Suprapubic skin (tissue), 4 donors: ENCODE data around the gene CLSTN3. TPM values are rescaled to one million over a fixed set of nuclear protein-coding genes. Genes with fewer than 3 reads are reported as not detected.

Experiments
- DNase-seq, 2 donors: peaks; one replicate each; pipeline ENCODE4 v3.0.0-alpha.2; 2019; ENCODE audit warnings: low spot score in 2 of 2
- H3K27ac ChIP-seq: fragments of 200-600 bp; sonication (generic); one replicate; pipeline ENCODE4 v1.5.1; 2019
- H3K27me3 ChIP-seq: fragments of 200-600 bp; sonication (generic); one replicate; pipeline ENCODE4 v1.5.1; 2019
- H3K36me3 ChIP-seq: fragments of 200-600 bp; sonication (generic); one replicate; pipeline ENCODE4 v1.5.1; 2019
- H3K4me1 ChIP-seq: fragments of 200-600 bp; sonication (generic); one replicate; pipeline ENCODE4 v1.5.1; 2019
- H3K4me3 ChIP-seq: fragments of 200-600 bp; sonication (generic); one replicate; pipeline ENCODE4 v1.5.1; 2019; ENCODE audit warnings: mild to moderate bottlenecking
- H3K9me3 ChIP-seq: fragments of 200-600 bp; sonication (generic); one replicate; pipeline ENCODE4 v1.5.1; 2019
- EP300 ChIP-seq: sonication (generic); formaldehyde crosslinking; IDR thresholded peaks from one replicate; pipeline ENCODE4 v1.6.1; 2017; ENCODE audit warnings: antibody characterized with exemption
- POLR2A ChIP-seq, 2 donors: fragments of 450-650 bp; IDR thresholded peaks; one replicate each; pipeline ENCODE4 v1.6.1; 2017; ENCODE audit warnings: antibody characterized with exemption in 2 of 2, mild to moderate bottlenecking in 2 of 2, moderate library complexity in 2 of 2
- POLR2AphosphoS5 ChIP-seq, 3 donors: sonication (generic); formaldehyde crosslinking; IDR thresholded peaks; one replicate each; pipeline ENCODE4 v1.6.1; 2017; ENCODE audit warnings: antibody characterized with exemption in 3 of 3
- WGBS: methylation state at CpG from one replicate; pipeline ENCODE4 v1.1.5; 2018; 5-methylcytosine and 5-hydroxymethylcytosine counted together
- total RNA-seq, 4 donors: library from RNA; depleted of rRNA; stranded (reverse); fragments of >200 nt; gene quantifications; one replicate each; pipeline ENCODE4 v1.1.0, GENCODE V29; 2016
- TF ChIP-seq, protein P1 (sequence below), 2 donors: fragments of 200-600 bp in 1 of 2; fragments of 450-650 bp in 1 of 2; sonication (generic) in 1 of 2; IDR thresholded peaks; one replicate each; pipeline ENCODE4 v1.5.1; 2016 to 2019; ENCODE audit warnings: antibody characterized with exemption in 2 of 2, mild to moderate bottlenecking in 1 of 2, moderate library complexity in 1 of 2

The CLSTN3 gene
- total RNA-seq, 4 donors from 2014 or later, result 29.9 to 69.8 (median 39.1) TPM

DNA sequence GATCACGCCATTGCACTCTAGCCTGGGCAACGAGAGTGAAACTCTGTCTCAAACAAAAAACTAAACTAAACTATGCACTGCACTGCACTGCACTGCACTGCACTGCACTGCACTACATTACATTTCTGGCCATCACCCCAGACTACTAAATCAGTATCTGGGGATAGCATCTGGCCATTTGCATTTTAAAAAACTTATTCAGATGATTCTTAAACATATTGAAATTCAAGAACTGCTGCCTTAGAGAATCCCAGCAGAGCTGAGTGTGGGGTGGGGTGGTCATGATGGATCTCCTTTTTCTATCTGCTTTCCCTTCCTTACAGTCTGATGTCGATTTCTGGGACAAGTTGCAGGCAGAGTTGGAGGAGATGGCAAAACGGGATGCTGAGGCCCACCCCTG, 72.9 kb downstream of the CLSTN3 start:
- Histone ChIP-seq H3K4me1 (no peaks in the 10 kb centered on the region), H3K27me3 (no peaks in the 10 kb centered on the region), H3K4me3 (no peak overlapping the region), H3K36me3 (peaks cover 66% of the 10 kb centered on the region), H3K27ac (no peak overlapping the region), H3K9me3 (no peaks in the 10 kb centered on the region)
- 86% methylated on average over 4 of the region's 4 CpGs for WGBS
- no peak for TF ChIP-seq POLR2AphosphoS5 (IDR thresholded peaks at IDR 0.05)
- no peak for TF ChIP-seq EP300
- TF ChIP-seq, protein P1, sequence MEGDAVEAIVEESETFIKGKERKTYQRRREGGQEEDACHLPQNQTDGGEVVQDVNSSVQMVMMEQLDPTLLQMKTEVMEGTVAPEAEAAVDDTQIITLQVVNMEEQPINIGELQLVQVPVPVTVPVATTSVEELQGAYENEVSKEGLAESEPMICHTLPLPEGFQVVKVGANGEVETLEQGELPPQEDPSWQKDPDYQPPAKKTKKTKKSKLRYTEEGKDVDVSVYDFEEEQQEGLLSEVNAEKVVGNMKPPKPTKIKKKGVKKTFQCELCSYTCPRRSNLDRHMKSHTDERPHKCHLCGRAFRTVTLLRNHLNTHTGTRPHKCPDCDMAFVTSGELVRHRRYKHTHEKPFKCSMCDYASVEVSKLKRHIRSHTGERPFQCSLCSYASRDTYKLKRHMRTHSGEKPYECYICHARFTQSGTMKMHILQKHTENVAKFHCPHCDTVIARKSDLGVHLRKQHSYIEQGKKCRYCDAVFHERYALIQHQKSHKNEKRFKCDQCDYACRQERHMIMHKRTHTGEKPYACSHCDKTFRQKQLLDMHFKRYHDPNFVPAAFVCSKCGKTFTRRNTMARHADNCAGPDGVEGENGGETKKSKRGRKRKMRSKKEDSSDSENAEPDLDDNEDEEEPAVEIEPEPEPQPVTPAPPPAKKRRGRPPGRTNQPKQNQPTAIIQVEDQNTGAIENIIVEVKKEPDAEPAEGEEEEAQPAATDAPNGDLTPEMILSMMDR (IDR thresholded peaks at IDR 0.05), result no peak
- TF ChIP-seq POLR2A (IDR thresholded peaks at IDR 0.05), result no peak
- no peak for DNase-seq

DNA sequence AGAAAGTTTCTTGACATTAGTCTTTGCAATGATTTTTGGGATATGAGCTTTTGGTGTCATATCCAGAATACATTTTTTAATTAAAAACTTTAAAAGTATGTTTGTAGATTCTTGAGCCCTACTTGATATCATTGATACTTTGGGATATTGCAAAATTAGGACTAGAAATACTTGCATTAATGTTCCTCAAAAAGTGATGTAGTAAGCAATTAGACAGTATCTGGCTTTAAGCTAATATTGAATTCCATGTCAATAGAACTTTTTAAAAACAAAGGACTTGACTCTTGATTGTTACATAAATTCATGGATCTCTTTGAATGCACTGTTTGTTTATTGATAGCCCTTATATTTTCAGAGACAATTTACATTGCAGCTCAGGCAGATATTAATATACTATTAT, 74.9 kb downstream of the CLSTN3 start:
- H3K4me1 ChIP-seq, result no peaks in the 10 kb centered on the region
- TF ChIP-seq POLR2AphosphoS5 (IDR thresholded peaks at IDR 0.05) (no peak), POLR2A (IDR thresholded peaks at IDR 0.05) (no peak), EP300 (no peak)
- TF ChIP-seq, protein P1 (IDR thresholded peaks at IDR 0.05), result no peak
- H3K9me3 ChIP-seq, result no peaks in the 10 kb centered on the region
- H3K36me3 ChIP-seq, result peaks cover 78% of the 10 kb centered on the region
- no peaks in the 10 kb centered on the region for H3K27me3 ChIP-seq
- H3K4me3 ChIP-seq, result no peak overlapping the region
- DNase-seq, result no peak
- no peak overlapping the region for H3K27ac ChIP-seq

DNA sequence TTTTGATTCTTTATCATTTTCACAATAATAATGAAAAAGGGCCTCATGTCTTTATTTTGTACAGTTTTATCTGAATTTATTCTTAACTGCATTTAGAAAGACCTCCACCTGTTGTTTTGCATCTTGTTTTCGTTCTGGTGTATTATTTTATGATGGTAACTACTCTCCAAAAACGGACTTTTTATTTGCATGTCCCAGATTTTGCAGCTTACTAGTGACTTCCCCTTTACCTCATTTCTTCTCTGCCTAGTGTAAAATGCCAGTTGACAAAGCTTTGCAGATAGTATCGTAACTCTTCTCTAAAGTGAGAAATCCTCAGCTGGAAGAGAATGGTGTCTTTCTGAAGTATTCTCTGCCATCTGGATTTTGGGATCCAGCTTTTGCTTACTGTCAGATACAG, 76.5 kb downstream of the CLSTN3 start:
- H3K36me3 ChIP-seq, result peaks cover 89% of the 10 kb centered on the region
- TF ChIP-seq, protein P1 (IDR thresholded peaks at IDR 0.05), result no peak
- TF ChIP-seq POLR2AphosphoS5 (IDR thresholded peaks at IDR 0.05) (no peak), POLR2A (IDR thresholded peaks at IDR 0.05) (no peak), EP300 (no peak)
- WGBS, result 96% methylated on average over 3 of the region's 3 CpGs

DNA sequence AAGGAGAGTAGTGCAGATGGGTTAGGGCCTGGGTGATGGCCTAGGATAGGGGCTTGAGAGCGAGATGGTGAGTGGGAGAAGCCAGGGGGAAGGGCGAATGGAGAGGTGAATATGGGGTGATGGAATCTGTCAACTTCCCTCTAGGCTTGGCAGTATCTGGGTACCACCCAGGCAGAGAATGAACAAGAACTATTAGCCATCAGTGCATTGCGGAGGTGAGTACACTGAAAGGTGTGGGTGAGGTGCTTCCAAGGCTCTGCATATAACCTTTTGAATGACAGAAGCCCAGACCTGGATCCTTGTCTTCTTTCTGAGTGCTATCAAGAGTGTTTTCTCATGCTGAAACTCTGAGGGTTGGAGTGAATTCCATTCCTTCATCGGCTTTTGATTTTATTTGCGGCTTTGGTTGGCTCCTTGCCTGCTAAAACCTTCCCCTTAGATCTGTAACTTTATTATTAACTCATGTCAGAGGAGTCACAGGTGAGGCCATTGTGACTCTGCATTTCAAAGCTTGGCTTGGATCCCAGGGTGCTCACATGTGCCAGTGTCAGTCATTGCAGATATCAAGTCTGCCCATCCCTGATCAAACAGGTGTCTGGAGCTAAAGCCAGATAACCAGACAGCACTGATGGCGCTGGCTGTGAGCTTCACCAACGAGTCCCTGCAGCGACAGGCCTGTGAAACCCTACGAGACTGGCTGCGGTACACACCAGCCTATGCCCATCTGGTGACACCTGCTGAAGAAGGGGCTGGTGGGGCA, 77.9 kb downstream of the CLSTN3 start:
- no peak overlapping the region for H3K27ac ChIP-seq
- peaks cover 4% of the 10 kb centered on the region for H3K9me3 ChIP-seq
- no peaks in the 10 kb centered on the region for H3K27me3 ChIP-seq
- 95% methylated on average over 6 of the region's 10 CpGs for WGBS
- no peaks in the 10 kb centered on the region for H3K4me1 ChIP-seq
- no peak overlapping the region for H3K4me3 ChIP-seq
- H3K36me3 ChIP-seq, result peaks cover 84% of the 10 kb centered on the region
- DNase-seq, result no peak
- no peak for TF ChIP-seq POLR2AphosphoS5 (IDR thresholded peaks at IDR 0.05)
- TF ChIP-seq, protein P1 (IDR thresholded peaks at IDR 0.05), result no peak
- no peak for TF ChIP-seq EP300
- no peak for TF ChIP-seq POLR2A (IDR thresholded peaks at IDR 0.05)

More for the DNA sequence above, 76.5 kb downstream of the CLSTN3 start:
- Histone ChIP-seq H3K4me3 (no peak overlapping the region), H3K27ac (no peak overlapping the region), H3K27me3 (no peaks in the 10 kb centered on the region), H3K9me3 (no peaks in the 10 kb centered on the region), H3K4me1 (no peaks in the 10 kb centered on the region)
- no peak for DNase-seq

Other genes starting within 250 kb of the CLSTN3 start
- 10 to 100 TPM in 2 of 4 donors, 1 to 10 TPM in 2; 4.3 to 15.8 (median 8.5) TPM for gene LRRC23, start 225.5 kb upstream of the CLSTN3 start, total RNA-seq
- 10 to 100 TPM in 1 of 4 donors, 1 to 10 TPM in 3; 1.3 to 15.4 (median 6.9) TPM for gene ENO2, start 215.8 kb upstream of the CLSTN3 start, total RNA-seq
- 100 to 1,000 TPM in 1 of 4 donors, 10 to 100 TPM in 3; 58.4 to 137 (median 67.7) TPM for gene ATN1, start 202.4 kb upstream of the CLSTN3 start, total RNA-seq
- not detected for gene RNU7-1, start 186.6 kb upstream of the CLSTN3 start, total RNA-seq
- 100 to 1,000 TPM; 251 to 495 (median 436) TPM for gene C12orf57, start 186.3 kb upstream of the CLSTN3 start, total RNA-seq
- gene PTPN6, start 179.0 kb upstream of the CLSTN3 start, total RNA-seq, result 10 to 100 TPM; 18.5 to 59.1 (median 39.4) TPM
- 100 to 1,000 TPM; 161 to 232 (median 207) TPM for gene PHB2, start 159.7 kb upstream of the CLSTN3 start, total RNA-seq
- 10 to 100 TPM; 12.3 to 27.0 (median 22.1) TPM for gene EMG1, start 159.5 kb upstream of the CLSTN3 start, total RNA-seq
- 10 to 100 TPM; 51.3 to 79.3 (median 56.8) TPM for gene LPCAT3, start 111.9 kb upstream of the CLSTN3 start, total RNA-seq
- gene C1S, start 69.7 kb upstream of the CLSTN3 start, total RNA-seq, result 10 to 100 TPM; 62.6 to 99.6 (median 65.6) TPM
- gene C1R, start 37.9 kb upstream of the CLSTN3 start, total RNA-seq, result 100 to 1,000 TPM in 2 of 4 donors, 10 to 100 TPM in 2; 70.2 to 166 (median 95.4) TPM
- 10 to 100 TPM; 28.5 to 50.8 (median 34.7) TPM for gene C1RL, start 21.2 kb upstream of the CLSTN3 start, total RNA-seq
- 1 to 10 TPM in 1 of 4 donors, under 1 TPM in 1, not detected in 2; 0.98 to 2.1 TPM for gene RBP5, start 1.5 kb upstream of the CLSTN3 start, total RNA-seq
- 10 to 100 TPM; 35.9 to 49.3 (median 41.5) TPM for gene PEX5, start 59.3 kb downstream of the CLSTN3 start, total RNA-seq
- not detected for gene ACSM4, start 173.7 kb downstream of the CLSTN3 start, total RNA-seq